ENCODE data around the gene PLEKHO2. TPM values are rescaled to one million over a fixed set of nuclear protein-coding genes. Genes with fewer than 3 reads are reported as not detected.

Gene PLEKHO2
- total and polyA plus RNA-seq, 2 of the 13 experiments (the other 11 are each of a cell fraction or from before 2014, with no cell fraction given): 3.8 to 4.8 TPM

DNA sequence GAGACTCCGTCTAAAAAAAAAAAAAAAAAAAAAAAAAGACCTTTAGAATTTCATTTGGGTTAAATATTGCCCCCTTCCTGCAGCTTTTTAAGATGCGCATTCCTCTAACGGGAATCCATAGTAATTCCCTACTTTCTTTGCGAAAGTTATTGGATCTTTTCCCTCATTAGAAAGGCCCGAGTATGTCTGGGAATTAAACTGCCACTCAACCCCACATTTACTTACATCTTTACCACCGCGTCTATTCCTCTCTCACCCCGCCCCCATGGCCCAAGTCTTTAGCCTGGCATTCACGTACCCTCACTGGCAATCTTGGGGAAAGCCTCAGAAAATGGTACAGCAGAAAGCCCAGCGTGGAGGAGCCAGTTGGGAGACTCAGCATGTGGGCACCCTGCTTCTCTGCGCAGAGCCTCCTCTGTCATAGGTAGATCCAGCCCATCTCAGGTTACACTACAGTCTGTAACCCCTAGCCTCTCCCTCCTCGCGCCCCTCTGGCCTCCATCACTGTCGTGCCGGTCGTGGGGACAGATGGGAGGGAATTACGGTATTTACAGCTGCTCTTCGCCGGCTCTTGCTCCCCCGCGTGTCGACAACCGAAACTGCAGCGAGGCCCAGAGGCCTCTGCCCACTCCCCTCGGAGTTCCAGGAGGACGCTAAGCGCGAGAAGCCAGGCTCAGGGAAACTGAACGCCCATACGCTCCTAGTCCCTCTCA is 63.6 kb downstream of the PLEKHO2 start (continued):
- TF ChIP-seq CBFB (CRISPR knock-in tag; IDR thresholded peaks at IDR 0.05): no peak
- TF ChIP-seq NR1H2 (CRISPR knock-in tag; IDR thresholded peaks at IDR 0.05; ENCODE audit: borderline replicate concordance, low read depth): no peak
- TF ChIP-seq, protein P1, sequence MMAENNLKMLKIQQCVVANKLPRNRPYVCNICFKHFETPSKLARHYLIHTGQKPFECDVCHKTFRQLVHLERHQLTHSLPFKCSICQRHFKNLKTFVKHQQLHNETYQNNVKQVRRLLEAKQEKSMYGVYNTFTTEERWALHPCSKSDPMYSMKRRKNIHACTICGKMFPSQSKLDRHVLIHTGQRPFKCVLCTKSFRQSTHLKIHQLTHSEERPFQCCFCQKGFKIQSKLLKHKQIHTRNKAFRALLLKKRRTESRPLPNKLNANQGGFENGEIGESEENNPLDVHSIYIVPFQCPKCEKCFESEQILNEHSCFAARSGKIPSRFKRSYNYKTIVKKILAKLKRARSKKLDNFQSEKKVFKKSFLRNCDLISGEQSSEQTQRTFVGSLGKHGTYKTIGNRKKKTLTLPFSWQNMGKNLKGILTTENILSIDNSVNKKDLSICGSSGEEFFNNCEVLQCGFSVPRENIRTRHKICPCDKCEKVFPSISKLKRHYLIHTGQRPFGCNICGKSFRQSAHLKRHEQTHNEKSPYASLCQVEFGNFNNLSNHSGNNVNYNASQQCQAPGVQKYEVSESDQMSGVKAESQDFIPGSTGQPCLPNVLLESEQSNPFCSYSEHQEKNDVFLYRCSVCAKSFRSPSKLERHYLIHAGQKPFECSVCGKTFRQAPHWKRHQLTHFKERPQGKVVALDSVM (CRISPR knock-in tag; IDR thresholded peaks at IDR 0.05): no peak
- no peak for TF ChIP-seq TAF1 (CRISPR knock-in tag; IDR thresholded peaks at IDR 0.05)
- TF ChIP-seq, protein P2, sequence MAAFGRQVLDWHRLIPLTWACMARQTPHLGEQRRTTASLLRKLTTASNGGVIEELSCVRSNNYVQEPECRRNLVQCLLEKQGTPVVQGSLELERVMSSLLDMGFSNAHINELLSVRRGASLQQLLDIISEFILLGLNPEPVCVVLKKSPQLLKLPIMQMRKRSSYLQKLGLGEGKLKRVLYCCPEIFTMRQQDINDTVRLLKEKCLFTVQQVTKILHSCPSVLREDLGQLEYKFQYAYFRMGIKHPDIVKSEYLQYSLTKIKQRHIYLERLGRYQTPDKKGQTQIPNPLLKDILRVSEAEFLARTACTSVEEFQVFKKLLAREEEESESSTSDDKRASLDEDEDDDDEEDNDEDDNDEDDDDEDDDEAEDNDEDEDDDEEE (CRISPR knock-in tag; IDR thresholded peaks at IDR 0.05): no peak
- TF ChIP-seq MED8 (CRISPR knock-in tag; IDR thresholded peaks at IDR 0.05; ENCODE audit: insufficient replicate concordance): no peak
- TF ChIP-seq SP4 (CRISPR knock-in tag; IDR thresholded peaks at IDR 0.05): no peak
- no peak for TF ChIP-seq ZNF772 (CRISPR knock-in tag; IDR thresholded peaks at IDR 0.05)
- TF ChIP-seq ZNF205 (CRISPR knock-in tag; IDR thresholded peaks at IDR 0.05): no peak
- TF ChIP-seq ZNF777 (CRISPR knock-in tag; IDR thresholded peaks at IDR 0.05): no peak
- TF ChIP-seq, protein P3, sequence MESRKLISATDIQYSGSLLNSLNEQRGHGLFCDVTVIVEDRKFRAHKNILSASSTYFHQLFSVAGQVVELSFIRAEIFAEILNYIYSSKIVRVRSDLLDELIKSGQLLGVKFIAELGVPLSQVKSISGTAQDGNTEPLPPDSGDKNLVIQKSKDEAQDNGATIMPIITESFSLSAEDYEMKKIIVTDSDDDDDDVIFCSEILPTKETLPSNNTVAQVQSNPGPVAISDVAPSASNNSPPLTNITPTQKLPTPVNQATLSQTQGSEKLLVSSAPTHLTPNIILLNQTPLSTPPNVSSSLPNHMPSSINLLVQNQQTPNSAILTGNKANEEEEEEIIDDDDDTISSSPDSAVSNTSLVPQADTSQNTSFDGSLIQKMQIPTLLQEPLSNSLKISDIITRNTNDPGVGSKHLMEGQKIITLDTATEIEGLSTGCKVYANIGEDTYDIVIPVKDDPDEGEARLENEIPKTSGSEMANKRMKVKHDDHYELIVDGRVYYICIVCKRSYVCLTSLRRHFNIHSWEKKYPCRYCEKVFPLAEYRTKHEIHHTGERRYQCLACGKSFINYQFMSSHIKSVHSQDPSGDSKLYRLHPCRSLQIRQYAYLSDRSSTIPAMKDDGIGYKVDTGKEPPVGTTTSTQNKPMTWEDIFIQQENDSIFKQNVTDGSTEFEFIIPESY (CRISPR knock-in tag; IDR thresholded peaks at IDR 0.05): peak; percentile 78
- no peak for TF ChIP-seq NPAS2 (CRISPR knock-in tag; IDR thresholded peaks at IDR 0.05; ENCODE audit: borderline replicate concordance)
- TF ChIP-seq DR1 (CRISPR knock-in tag; IDR thresholded peaks at IDR 0.05): no peak
- TF ChIP-seq, protein P4, sequence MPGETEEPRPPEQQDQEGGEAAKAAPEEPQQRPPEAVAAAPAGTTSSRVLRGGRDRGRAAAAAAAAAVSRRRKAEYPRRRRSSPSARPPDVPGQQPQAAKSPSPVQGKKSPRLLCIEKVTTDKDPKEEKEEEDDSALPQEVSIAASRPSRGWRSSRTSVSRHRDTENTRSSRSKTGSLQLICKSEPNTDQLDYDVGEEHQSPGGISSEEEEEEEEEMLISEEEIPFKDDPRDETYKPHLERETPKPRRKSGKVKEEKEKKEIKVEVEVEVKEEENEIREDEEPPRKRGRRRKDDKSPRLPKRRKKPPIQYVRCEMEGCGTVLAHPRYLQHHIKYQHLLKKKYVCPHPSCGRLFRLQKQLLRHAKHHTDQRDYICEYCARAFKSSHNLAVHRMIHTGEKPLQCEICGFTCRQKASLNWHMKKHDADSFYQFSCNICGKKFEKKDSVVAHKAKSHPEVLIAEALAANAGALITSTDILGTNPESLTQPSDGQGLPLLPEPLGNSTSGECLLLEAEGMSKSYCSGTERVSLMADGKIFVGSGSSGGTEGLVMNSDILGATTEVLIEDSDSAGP (CRISPR knock-in tag; IDR thresholded peaks at IDR 0.05; ENCODE audit: borderline replicate concordance): peak; percentile 34; the same call in 1 of the 2 replicates
- 0 out of 2 replicates have a peak, but pooled peaks have one; percentile 37 for TF ChIP-seq ZNF564 (CRISPR knock-in tag; IDR thresholded peaks at IDR 0.05)
- TF ChIP-seq, protein P5, sequence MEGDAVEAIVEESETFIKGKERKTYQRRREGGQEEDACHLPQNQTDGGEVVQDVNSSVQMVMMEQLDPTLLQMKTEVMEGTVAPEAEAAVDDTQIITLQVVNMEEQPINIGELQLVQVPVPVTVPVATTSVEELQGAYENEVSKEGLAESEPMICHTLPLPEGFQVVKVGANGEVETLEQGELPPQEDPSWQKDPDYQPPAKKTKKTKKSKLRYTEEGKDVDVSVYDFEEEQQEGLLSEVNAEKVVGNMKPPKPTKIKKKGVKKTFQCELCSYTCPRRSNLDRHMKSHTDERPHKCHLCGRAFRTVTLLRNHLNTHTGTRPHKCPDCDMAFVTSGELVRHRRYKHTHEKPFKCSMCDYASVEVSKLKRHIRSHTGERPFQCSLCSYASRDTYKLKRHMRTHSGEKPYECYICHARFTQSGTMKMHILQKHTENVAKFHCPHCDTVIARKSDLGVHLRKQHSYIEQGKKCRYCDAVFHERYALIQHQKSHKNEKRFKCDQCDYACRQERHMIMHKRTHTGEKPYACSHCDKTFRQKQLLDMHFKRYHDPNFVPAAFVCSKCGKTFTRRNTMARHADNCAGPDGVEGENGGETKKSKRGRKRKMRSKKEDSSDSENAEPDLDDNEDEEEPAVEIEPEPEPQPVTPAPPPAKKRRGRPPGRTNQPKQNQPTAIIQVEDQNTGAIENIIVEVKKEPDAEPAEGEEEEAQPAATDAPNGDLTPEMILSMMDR (CRISPR knock-in tag; IDR thresholded peaks at IDR 0.05): peak; percentile 81
- TF ChIP-seq, protein P6, sequence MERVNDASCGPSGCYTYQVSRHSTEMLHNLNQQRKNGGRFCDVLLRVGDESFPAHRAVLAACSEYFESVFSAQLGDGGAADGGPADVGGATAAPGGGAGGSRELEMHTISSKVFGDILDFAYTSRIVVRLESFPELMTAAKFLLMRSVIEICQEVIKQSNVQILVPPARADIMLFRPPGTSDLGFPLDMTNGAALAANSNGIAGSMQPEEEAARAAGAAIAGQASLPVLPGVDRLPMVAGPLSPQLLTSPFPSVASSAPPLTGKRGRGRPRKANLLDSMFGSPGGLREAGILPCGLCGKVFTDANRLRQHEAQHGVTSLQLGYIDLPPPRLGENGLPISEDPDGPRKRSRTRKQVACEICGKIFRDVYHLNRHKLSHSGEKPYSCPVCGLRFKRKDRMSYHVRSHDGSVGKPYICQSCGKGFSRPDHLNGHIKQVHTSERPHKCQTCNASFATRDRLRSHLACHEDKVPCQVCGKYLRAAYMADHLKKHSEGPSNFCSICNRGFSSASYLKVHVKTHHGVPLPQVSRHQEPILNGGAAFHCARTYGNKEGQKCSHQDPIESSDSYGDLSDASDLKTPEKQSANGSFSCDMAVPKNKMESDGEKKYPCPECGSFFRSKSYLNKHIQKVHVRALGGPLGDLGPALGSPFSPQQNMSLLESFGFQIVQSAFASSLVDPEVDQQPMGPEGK (CRISPR knock-in tag; IDR thresholded peaks at IDR 0.05): 0 out of 2 replicates have a peak, but pooled peaks have one; percentile 13
- no peak for TF ChIP-seq FOXJ3 (CRISPR knock-in tag; IDR thresholded peaks at IDR 0.05; ENCODE audit: borderline replicate concordance)
